HG02884 (cell line): ENCODE data around the gene PCNT.

Experiments
- ATAC-seq: cut with Tn5 transposase; IDR thresholded peaks from one replicate; pipeline ENCODE4 v1.9.1; 2021; ENCODE audit warnings: mild to moderate bottlenecking, moderate library complexity; ENCODE audit not compliant: unreplicated experiment

PCNT gene

DNA sequence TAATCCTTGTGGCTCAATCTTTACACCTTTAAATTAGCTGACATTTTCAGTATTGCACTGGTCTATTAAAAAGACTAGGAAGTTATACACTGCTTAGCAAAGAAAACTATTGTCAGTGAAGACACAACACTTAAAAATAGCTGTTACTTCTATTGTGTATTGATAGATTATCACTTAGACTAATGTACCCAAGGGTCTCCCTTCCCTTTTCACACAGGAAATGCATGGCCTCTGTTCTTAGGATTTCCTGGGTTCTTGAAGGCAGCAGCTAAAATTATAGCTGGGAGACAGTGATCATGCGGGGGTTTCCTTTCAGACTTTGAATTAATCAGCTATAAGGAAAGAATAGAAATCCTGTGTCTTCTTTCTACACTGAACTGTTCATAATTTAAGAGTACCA, 147.6 kb downstream of the PCNT start:
- no peak for ATAC-seq

DNA sequence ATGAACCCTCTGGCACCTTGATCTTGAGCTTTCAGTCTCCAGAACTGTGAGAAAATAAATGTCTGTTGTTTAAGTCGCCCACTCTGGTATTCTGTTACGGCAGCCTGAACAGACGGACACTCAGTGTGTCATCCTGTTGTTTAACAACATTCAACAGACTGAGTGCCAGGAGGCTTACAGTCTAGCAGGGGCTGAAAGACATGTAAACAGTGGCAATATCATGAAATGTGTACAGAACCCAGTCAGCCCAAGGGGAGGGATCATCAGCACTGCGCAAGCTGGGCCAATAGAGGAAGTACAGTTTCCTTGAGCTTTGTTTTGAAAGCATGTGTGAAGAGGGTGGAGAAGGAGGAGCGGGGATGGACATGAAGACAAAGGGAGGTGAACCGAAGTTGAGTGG, 148.3 kb downstream of the PCNT start:
- ATAC-seq: no peak

DNA sequence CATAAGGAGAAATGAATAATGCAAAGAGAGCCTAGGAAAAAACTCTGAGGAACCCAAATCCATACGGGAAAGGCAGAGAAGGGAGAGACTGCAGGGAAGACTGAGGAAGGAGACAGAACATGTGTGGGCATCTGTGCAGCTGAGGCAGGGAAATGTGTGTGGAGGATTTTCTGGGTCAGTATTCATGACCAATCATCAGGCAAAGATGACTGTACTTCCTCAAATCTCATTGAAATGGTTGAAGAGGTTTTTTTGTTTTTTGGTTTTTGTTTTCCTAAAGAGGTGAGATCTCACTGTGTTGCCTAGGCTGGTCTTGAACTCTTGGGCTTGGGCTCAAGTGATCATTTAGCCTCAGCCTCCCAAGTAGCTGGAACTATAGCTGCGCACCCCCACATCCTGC, 150.4 kb downstream of the PCNT start:
- ATAC-seq: no peak

DNA sequence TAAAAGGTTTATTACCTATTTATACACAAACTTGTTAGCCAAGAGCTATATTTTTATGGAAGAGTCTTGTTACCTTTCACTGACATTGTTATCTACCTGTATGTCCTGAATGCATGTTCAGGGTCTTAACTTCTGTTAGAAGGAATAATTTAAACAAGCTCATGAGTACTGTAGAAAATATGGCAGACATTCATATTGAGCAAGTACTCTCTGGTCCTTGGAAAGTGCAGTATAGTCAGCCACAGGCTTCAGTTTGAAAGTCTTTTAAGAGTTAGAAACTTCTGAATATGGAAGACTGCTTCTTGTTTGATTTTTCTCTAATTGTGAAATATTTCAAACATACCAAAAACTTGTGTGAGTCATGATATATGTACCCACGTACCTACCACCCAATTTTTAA, 151.3 kb downstream of the PCNT start:
- ATAC-seq: no peak

DNA sequence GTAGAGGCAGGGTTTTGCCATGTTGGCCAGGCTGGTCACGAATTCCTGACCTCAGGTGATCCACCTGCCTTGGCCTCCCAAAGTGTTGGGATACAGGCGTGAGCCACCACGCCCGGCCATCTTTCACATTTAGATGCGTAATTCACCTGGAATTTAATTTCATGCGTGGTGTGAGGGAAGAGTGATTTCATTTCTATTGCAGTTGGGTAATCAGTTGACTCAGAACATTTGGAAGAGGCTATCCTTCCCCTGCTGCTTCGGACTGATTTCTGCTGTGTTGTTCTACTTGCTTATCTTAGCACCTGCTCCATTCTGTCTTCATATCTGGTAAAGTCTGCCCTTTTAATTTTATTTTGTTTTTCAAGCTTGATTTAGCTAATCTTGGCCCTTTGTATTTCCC, 153.8 kb downstream of the PCNT start:
- ATAC-seq: no peak

DNA sequence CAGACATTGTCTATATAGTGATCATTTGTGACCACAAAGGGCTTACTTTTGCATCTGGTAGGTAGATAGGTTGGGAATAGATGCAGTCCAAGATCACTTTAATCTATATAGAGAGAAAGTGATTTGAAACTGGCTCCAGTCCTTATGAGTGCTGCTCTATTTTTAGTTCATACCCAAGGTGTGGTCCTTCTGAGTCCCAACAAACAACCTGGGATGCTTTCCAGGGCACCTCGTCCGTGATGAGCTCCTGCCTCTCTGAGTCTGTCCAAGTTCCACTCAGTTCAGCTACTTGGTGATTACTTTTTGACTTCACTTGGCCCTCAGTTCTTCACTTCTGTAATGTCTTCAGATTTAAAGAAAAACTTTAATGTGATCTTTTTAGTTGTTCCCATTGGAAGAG, 155.0 kb downstream of the PCNT start:
- no peak for ATAC-seq

- ATAC-seq: no peak
These were observed 156.5 kb downstream of the PCNT start for GRCh38 chr21:46480466-46480865.

- no peak for ATAC-seq
These were observed 158.4 kb downstream of the PCNT start for GRCh38 chr21:46482225-46482845.

GRCh38 chr21:46482846-46483231, 158.9 kb downstream of the PCNT start:
- ATAC-seq: no peak

GRCh38 chr21:46483300-46484295, 159.6 kb downstream of the PCNT start:
- no peak for ATAC-seq

- ATAC-seq: no peak
These were observed 162.6 kb downstream of the PCNT start for GRCh38 chr21:46486481-46487126.

GRCh38 chr21:46489162-46489663, 165.3 kb downstream of the PCNT start:
- ATAC-seq: no peak

- ATAC-seq: no peak
These were observed 165.8 kb downstream of the PCNT start for GRCh38 chr21:46489800-46490199.

- ATAC-seq: no peak
These were observed 167.6 kb downstream of the PCNT start for GRCh38 chr21:46491553-46491952.

DNA sequence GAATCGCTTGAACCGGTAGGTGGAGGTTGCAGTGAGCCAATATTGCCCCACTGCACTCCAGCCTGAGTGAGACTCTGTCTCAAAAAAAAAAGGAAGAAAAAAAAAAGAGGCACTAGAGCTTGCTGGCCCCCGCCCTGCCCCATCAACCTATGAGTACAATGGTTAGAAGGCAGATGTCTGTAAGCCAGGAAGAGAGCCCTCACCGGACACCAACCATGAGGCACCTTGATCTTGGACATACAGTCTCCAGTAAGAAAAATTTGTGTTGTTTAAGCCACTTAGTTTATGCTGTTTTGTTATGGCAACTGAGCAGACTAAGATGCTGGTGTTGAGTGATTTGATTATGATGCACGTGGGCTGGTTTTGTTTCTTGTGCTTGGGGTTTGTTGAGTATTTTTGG, 168.9 kb downstream of the PCNT start:
- no peak for ATAC-seq

- ATAC-seq: no peak
These were observed 169.9 kb downstream of the PCNT start for GRCh38 chr21:46493828-46494227.
